ENCODE data around the gene GARIN5A.

Gene GARIN5A

DNA sequence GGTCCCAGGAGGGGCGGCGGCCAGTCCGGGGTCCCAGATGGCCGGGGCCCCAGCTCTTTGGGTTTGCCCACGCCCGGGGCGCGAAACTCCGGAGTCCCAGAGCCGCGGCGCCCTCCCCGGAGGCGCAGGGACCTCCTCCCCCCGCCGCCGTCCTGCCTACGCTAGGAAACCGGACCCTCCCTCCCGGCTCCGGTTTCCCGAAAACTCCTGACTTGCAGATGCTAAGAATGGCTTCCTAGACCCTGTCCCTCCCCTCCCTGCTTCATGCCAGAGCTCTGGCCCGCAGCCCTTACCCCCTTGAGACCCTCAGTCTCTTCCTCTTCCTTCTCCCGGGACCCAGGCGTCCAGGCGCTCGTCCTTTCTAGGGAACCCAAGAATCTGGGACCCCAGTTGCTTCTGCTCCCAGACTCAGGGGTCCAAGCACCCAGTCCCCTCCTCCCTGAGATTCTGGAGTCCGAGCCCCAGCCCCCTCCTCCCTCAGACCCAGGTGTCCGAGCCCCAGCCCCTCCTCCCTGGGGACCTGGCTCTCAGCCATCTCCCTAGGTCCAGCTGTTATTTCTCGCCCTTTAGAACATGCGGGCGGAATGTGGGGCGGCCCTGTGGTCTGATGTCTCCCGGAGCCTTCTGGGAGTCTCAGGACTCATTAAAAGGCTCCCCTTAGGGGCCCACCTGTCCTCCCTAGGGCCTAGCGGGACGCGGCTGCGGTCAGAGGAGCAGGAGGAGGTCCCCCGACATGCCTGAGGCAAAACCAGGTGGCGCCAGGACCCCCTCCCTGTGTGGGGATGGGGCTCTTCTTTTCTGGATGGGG, 44.2 kb downstream of the GARIN5A start, which contains the start of gene MYBPC2:
Gene MYBPC2, plus strand, starts transcription at position 672 of the 808 bp plus-strand sequence. Its CDS starts 62 bp downstream, at position 734.
- no peak for DNase-seq

DNA sequence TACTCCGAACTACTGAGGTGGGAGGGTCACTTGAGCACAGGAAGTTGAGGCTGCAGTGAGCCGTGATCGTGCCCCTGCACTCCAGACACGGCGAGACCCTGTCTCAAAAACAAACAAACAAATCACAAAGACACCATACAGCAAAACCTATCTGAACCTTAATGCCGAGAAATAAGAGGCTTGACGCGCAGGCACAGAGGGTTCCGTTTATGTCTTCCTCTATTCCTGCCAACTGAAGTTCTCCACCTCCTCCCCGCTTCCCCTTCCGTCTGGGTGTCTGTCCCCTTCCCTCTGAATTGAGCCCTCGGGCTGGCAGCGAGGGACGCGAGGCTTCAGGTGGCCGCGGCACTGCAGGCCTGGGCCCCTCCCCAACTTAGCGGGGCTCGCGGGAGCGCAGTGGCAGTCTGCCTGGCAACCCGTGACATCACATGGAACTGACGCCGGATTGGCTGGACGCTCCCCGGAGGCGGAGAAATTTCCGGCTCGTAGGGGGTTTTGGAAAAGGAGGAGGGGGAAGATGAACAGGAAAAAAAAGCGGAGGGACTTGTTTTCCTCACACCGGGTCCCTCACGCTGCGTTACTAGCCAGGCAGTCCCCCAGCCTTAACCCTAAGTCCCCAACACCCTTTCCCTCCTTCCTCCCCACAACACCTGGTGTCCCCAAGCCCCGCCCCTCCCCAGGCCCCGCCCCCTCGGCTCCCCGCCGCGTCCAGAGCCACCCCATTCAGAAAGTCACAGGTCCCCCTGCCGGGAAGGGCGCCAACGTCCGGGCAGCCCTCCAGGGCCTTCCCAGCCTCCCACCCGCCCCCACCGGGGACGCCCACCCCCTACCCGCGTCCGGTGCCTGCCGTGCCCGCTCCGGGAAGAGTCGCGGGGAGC, 45.1 kb downstream of the GARIN5A start:
- peak; percentile 60 for DNase-seq

DNA sequence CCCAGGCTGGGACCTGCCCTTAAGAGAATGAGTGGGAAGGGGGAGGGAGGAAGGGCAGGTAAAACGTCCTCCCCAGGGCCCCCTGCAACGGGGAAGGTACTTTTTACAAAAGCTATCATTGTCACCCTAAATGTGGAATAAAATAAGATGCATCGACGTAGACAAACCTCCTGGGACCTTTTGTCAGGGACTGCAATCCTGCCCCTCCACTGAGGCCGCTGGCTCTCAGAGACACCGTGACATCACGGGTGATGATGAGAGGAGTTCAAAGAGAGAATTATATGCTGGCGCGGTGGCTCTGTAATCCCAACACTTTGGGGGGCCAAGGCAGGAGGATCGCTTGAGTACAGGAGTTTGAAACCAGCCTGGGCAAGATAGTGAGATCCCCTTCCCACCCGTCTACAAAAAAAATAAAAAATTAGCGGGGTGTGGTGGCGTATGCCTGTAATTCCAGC, 45.7 kb downstream of the GARIN5A start:
- DNase-seq, result no peak

DNA sequence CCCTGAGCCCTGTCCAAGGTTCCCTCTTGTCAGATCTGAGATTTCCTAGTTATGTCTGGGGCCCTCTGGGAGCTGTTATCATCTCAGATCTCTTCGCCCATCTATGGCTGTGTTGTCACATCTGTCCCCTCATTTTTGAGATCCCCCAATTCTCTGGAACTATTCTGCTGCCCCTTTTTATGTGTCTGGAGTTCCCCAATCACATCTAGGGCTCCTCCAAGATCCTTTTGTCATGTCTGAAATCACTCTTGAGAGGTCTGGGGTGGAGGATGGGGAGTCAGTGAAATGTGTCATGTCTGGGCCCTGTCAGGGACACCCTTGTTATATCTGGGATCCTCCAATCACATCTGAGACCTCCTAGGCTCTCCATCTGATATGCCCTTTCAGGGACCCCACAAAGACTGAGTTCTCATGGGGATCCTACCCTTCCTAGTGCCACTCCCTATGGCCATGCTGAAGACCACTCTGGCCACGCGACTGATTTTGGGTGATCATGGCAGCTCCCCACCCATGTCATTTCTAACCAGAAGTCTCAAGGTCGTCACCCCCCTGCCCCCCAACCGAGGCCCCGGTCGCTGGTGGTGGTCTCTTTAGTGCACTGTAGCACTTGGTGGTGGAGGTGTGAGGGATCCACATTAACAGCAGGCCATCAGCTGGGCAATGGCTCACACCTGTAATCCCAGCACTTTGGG, 47.7 kb downstream of the GARIN5A start:
- DNase-seq, result no peak

DNA sequence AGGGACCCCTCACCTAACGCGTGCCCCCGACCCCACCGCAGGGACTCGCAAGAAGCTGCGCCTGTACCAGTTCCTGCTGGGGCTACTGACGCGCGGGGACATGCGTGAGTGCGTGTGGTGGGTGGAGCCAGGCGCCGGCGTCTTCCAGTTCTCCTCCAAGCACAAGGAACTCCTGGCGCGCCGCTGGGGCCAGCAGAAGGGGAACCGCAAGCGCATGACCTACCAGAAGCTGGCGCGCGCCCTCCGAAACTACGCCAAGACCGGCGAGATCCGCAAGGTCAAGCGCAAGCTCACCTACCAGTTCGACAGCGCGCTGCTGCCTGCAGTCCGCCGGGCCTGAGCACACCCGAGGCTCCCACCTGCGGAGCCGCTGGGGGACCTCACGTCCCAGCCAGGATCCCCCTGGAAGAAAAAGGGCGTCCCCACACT, 48.6 kb downstream of the GARIN5A start:
- peak; percentile 47 for DNase-seq

DNA sequence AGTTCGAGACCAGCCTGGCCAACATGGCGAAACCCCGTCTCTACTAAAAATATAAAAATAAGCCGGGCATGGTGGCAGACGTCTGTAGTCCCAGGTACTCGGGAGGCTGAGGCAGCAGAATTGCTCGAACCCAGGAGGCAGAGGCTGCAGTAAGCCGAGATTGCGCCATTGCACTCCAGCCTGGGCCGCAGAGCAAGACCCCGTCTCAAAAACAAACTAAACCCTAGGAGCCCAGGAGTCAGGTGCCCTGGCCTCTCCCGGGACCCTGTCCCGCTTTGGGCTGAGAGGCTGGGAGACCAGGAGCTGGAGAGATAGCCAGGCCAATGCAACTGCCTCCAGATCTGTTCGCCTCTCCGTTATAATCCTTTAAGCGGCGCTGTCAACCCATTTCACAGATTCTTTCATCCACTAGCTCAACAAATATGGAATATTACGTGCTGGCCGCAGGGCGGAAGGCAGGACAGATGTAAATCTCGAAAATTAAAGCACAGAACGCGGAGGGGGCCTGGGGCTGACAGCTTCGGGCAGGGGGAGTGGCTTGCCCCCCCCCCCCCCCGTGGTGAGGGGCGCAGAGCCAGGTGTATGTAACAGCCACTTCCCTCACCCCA, 49.2 kb downstream of the GARIN5A start:
- no peak for DNase-seq

DNA sequence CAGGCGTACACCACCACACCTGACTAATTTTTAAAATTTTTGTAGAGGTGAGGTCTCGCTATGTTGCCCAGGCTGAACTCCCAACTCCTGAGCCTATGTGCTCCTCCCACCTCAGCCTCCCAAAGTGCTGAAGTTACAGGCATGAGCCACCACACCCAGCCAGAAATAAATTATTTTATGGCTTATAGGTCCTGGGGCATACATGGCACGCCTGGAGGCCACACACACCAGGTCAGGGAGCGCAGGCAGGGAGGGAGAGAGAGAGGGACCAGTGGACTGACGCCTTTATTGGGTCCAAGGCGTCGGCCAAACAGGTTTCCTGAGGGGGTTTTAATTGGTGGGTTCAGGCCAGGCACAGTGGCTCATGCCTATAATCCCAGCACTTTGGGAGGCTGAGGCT, 51.1 kb downstream of the GARIN5A start:
- no peak for DNase-seq

DNA sequence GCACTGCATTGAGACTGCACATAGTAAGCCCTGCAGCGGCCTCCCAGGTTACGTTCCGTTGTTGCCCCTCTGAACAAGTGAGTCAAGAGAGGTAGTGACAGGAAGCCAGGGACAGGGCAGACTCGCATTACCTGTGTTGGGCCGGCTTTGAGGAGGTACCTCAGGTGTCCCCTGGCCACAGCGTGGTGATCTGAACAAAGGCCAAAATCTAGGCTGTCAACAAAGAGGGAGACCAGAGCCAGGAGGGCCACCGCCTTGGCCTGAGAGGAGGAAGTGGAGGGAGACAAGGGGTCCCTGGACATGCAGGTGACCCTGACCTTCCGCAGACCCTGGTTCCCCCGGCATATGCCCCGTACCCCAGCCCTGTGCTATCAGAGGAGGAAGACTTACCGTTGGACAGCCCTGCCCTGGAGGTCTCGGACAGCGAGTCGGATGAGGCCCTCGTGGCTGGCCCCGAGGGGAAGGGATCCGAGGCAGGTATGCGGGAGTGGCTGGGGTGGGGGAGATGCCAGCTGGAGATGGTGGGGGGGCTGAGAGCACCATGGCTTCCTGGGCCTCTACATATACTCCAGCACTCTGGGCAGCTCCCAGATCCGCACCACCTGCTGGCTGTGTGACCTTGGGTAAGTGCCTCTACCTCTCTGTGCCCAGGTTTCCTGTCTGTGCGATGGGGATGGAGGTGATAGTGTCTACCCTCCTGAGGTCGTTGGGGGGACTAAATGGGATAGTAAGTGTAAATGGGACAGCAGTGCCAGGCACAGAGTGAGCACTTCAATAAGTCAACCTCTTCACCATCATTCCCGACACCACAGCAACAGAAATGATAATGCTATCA, 53.2 kb downstream of the GARIN5A start:
- no peak for DNase-seq

DNA sequence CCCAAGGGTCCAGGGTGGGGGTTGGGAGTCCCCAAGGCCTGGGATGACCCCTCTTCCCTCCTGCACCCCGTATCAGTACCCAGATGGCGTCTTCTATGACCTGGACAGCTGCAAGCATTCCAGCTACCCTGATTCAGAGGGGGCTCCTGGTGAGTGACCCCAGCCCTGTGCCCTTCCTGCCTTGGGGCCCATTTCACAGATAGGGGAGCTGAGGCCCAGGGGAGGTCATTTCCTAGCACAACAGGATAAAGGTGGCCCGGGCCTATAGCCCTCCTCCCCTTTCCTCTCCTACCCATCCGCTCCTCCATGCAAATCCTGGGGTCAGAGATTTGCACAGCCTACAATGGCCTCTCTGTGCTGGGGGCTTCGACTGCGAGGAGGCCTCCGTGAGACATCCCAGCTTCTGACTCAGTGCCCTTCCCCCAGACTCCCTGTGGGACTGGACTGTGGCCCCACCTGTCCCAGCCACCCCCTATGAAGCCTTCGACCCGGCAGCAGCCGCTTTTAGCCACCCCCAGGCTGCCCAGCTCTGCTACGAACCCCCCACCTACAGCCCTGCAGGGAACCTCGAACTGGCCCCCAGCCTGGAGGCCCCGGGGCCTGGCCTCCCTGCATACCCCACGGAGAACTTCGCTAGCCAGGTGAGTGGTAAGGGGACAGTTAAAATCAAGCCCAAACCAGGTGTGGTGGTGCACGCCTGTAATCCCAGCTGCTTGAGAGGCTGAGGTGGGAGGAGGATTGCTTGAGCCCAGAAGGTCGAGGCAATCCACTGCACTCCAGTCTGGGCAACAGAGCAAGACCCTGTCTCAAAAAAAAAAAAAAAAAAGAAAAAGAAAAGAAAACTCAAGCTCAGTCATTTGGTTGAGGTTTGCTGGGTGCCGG, 54.0 kb downstream of the GARIN5A start:
- DNase-seq, result no peak

DNA sequence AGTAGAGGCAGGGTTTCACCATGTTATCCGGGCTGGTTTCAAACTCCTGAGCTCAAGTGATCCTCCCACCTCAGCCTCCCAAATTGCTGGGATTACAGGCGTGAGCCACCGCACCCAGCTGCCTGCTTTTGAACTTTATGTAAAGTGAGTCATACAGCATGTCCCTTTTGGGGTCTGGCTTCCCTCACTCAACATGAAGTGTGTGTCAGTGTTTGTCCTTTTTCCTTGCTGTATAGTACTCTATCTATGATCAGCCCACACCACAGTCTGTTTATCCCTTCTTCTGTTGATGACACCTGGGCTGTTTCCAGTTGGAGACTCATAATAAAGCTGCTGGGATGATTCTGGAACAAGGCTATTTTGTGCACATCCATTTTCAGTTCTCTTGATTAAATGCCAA, 55.8 kb downstream of the GARIN5A start:
- no peak for DNase-seq

DNA sequence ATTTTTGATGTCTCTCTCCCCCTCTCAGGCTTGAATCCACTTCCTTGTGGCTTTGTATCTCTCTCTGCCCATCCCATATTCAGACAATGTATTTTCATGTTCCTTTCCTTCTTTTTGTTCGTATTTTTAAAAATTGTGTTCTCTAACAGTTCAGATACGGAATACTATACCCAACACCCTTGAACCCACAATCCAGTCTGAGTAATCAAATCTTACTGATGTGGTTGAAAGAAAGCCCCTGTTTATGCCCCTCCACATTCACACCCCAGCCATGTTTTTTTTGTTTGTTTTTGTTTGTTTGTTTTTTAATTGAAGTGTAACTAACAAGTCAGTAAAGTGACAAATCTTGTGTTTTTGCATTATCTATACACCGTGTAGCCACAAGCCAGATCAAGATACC, 56.5 kb downstream of the GARIN5A start:
- no peak for DNase-seq

DNA sequence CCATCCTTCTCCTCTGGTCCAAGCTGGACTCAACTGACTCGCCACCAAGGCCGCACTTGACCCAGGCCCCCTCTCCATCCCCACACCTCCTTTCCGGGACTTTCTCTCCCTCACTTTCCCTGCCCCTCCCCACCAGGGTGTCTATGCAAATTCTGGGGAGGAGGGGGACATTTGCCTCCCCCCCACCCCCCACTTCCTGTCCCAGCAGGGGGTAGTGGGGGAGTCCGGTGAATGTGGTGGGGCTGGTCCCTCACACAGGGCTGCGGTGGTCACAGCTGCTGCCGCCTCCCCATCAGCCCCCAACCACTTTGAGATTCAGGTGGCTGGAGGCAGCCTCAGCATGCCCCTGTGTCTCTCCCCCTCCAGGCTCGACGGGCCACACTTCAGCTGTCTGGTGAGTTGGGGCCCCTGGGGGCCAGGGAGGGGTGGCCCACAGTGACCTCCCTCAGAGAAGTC, 57.0 kb downstream of the GARIN5A start:
- no peak for DNase-seq

DNA sequence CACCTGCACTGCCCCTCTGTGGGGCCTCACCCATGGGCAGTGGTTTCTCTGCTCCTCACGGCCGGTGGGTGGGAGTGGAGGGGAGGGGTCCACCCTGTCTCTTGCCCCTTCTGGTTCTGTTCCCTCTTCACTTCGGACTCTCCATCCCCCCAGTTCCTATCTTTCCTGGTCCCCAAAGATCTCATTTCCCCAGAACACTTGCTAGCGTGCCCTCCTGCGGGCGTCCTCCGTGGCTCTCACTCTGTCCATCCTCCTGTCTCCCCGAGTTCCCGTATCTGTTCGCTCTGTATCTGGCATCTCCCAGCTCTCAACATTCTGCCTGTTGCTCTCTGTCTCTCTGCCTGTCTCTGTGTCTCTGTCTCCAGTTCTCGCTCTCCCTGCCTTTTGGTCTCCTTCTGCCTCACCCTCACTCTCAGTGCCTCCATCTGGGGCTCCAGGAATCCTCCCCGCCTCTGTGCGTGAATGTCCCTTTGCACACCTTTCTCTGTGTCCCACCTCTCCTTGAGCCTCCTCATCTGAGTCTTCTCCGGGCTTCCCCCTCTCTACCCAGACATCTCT, 57.5 kb downstream of the GARIN5A start:
- DNase-seq, result no peak

DNA sequence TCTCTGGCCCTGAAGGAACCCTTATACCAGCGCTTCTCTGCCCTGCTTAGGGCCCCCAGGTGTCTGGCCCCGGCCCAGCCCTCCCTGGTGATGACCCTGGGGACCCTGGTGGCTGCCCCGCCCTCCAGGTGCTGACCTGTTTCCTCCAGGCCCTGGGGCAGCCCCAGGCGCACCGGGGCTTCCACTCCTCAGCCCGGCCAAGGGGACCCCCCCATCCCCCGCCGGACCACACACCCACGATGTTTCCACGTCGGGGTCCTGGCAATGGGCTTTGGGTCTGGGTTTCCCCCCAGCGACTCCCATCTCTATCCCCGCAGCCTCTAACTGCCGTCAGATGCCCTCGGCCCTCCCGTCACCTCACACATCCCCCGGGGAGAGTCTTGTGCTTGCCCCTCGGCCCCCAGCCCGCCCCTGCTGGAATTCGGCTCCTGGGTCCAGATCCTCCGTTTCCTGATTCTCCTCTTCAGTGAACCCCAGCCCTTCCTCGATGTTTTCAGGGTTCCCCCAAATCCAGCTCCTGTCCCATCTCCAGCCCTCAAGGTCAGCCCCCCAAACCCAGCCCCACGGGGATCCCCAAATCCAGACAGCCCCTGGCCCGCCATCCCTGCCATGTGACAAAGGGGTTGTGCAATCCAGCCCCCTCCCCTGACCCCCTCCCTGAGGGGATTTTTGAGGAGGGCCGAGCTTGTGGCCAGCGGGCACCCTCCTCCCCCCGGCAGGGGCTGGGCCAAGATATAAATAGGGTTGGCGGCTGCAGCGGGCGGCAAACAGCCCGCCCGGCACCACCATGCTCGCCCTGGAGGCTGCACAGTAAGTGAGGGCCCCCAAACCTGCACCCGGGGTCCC, 58.2 kb downstream of the GARIN5A start, which contains the start of gene SPIB:
Gene SPIB, plus strand, starts transcription at position 763 of the 846 bp plus-strand sequence. Its CDS starts 25 bp downstream, at position 788.
- DNase-seq, result no peak

DNA sequence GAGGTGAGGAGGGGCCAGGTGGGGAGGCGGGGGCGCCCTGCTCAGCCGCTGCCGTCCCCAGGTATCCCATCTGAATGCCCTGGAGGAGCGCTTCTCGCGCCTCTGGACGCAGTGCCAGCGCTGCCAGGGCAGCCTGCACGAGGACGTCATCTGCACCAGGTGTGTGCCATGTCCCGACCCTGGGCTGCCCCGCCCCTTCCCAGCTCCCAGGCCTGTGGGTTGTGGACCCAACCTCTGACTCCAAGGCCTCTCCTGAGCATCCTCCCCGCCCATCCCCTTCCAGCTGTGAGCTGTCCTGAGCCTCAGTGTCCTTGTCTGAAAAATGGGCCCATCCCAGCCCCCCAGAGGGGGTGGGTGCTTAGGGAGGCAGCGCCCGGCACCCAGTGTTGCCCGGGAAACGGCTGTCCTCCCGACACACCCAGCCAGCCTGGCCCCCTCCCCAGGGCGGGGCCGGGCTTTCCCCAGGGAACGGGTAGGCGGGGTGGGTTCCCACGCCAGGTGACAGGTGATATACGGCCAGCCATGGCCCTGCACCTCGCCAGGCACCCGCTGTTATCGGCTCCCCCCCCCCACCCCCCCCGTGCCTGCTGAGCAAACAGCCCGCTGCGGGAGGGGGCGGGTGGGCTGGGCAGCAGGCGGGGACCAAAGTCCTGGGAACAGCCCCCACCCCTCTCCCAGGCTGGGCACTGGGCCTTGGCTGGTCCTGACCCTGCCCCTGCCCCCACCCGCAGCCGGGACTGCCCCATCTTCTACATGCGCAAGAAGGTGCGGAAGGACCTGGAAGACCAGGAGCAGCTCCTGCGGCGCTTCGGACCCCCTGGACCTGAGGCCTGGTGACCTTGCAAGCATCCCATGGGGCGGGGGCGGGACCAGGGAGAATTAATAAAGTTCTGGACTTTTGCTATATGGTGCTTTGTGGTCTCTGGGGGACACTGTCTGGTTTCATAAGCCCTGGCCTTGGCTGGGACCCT, 59.3 kb downstream of the GARIN5A start:
- DNase-seq, result no peak
